ENCODE measurements around the gene DARS2. TPM values are rescaled to one million over a fixed set of nuclear protein-coding genes. Genes with fewer than 3 reads are reported as not detected.

DARS2 gene
- total and polyA plus RNA-seq, 10 of the 15 experiments (the other 5 are each of a cell fraction or from before 2014, with no cell fraction given): 23.9 to 69.7 (median 37.3) TPM

- Histone ChIP-seq H3K27me3 (replicated peaks in 1 of 2; ENCODE audit: control insufficient read depth in 2 of 2, insufficient read depth in 2 of 2, low read length in 1 of 2) (no peaks in the 10 kb centered on the region), H3K4me1 (ENCODE audit: control insufficient read depth, insufficient read depth, low read length) (no peaks in the 10 kb centered on the region), H3K4me3 (no peak overlapping the region), H3K4me2 (ENCODE audit: control insufficient read depth, insufficient read depth) (no peak overlapping the region), H2AFZ (ENCODE audit: control insufficient read depth, low read depth, low read length) (no peak overlapping the region), H3K79me2 (ENCODE audit: control insufficient read depth, insufficient read depth, low read length) (no peaks in the 10 kb centered on the region), H4K20me1 (ENCODE audit: control insufficient read depth, insufficient read depth) (no peaks in the 10 kb centered on the region), H3K36me3 (ENCODE audit: control insufficient read depth in 2 of 2, insufficient read depth in 2 of 2, low read length in 1 of 2) (peaks cover 0 to 6% of the 10 kb centered on the region in 2 experiments; a peak in 2 of 4 replicates), H3K9ac (ENCODE audit: control insufficient read depth, insufficient read depth, low read length) (no peak overlapping the region), H3K27ac (ENCODE audit: control insufficient read depth, insufficient read depth) (no peak overlapping the region), H3K9me3 (replicated peaks; ENCODE audit: control insufficient read depth, insufficient read depth, low read length) (no peaks in the 10 kb centered on the region)
- no peak for DNase-seq (ENCODE audit: low read depth, low spot score)
- RAD21 ChIA-PET (ENCODE audit: unreplicated experiment): no interaction called here
- BruUV-seq (replicated peaks): no TSS peak
- POLR2A ChIA-PET: no interaction called here
- no peak for FAIRE-seq
- intact Hi-C loops (cut with micrococcal nuclease; ENCODE audit: unreplicated experiment) (no loop called here), in situ Hi-C loops (cut with MboI) (no loop called here)
- SMC1A ChIA-PET (ENCODE audit: uncharacterized antibody, unreplicated experiment): interaction anchor here (0.5 to 0.9 kb wide), 3 partner anchors 157 to 415 kb away, joined by 3 read pairs; no protein-coding TSS in a partner anchor
- TF ChIP-seq CEBPB (IDR thresholded peaks at IDR 0.05; ENCODE audit: borderline replicate concordance in 1 of 2, low read depth in 2 of 2, low read length in 2 of 2) (no peak), ETV6 (conservative IDR thresholded peaks at IDR 0.05 in 1 of 2, IDR thresholded peaks at IDR 0.05 in 1 of 2; ENCODE audit: borderline replicate concordance in 1 of 2, low read depth in 1 of 2) (no peak), CBFB (IDR thresholded peaks at IDR 0.05; ENCODE audit: low read depth) (no peak), MYC (IDR thresholded peaks at IDR 0.05; ENCODE audit: insufficient read depth, insufficient read length, insufficient replicate concordance, low read length, severe bottlenecking) (no peak), HSF1 (IDR thresholded peaks at IDR 0.05; ENCODE audit: low read depth, low read length) (no peak), KLF5 (IDR thresholded peaks at IDR 0.05; ENCODE audit: partially characterized antibody) (no peak), RUNX3 (IDR thresholded peaks at IDR 0.05; ENCODE audit: low read length) (no peak)
- ATAC-seq: no peak
- WGBS (ENCODE audit: insufficient coverage, insufficient replicate concordance, low lambda C conversion rate, missing lambda C conversion rate): 93% methylated on average over 5 of the region's 5 CpGs
- CTCF ChIA-PET: no interaction called here
These were observed 48.8 kb upstream of the DARS2 start for GRCh38 chr1:173775578-173776226.

All from GM12878 (cell line).